ENCODE results near the gene BFSP1. TPM values are rescaled to one million over a fixed set of nuclear protein-coding genes. Genes with fewer than 3 reads are reported as not detected.
A peak's percentile ranks its signal among the peaks of the same experiment; 100 is the strongest.

BFSP1 gene
- total RNA-seq, 1 donor from 2014 or later, result 4.2 TPM

GRCh38 chr20:17545127-17545526 lies 13.9 kb upstream of the BFSP1 start:
- Histone ChIP-seq H3K4me2 (ENCODE audit: low read length) (no peak overlapping the region), H3K27me3 (ENCODE audit: insufficient read depth, low read length) (no peaks in the 10 kb centered on the region), H3K9ac (ENCODE audit: low read length) (no peak overlapping the region), H3K4me1 (ENCODE audit: insufficient read depth, low read length) (peaks cover 26% of the 10 kb centered on the region), H3K9me3 (ENCODE audit: insufficient read depth, low read depth, low read length) (no peaks in the 10 kb centered on the region), H3K79me2 (ENCODE audit: insufficient read depth, low read length) (no peaks in the 10 kb centered on the region), H2AFZ (ENCODE audit: low read depth, low read length) (no peak overlapping the region), H4K20me1 (ENCODE audit: insufficient read depth, low read length) (no peaks in the 10 kb centered on the region), H3K4me3 (ENCODE audit: insufficient read depth, low read depth, low read length) (no peak overlapping the region), H3K36me3 (ENCODE audit: insufficient read depth, low read length) (no peaks in the 10 kb centered on the region), H3K27ac (ENCODE audit: low read depth, low read length) (no peak overlapping the region)
- Mint-ChIP-seq H3K9me3 (ENCODE audit: unreplicated experiment) (no peaks in the 10 kb centered on the region), H3K4me3 (ENCODE audit: unreplicated experiment) (no peak overlapping the region), H3K4me1 (ENCODE audit: low read depth, unreplicated experiment) (peaks cover 2% of the 10 kb centered on the region), H3K36me3 (ENCODE audit: low read depth, unreplicated experiment) (no peaks in the 10 kb centered on the region), H3K27me3 (ENCODE audit: low read depth, unreplicated experiment) (no peaks in the 10 kb centered on the region), H3K27ac (ENCODE audit: unreplicated experiment) (no peak overlapping the region)
- TF ChIP-seq CTCF (IDR thresholded peaks at IDR 0.05; ENCODE audit: insufficient read depth, low read depth, low read length) (no peak), EZH2 (IDR thresholded peaks at IDR 0.05; ENCODE audit: insufficient read depth, low read length) (no peak)
- FAIRE-seq (no peak), DNase-seq (ENCODE audit: low read depth) (no peak)

DNA sequence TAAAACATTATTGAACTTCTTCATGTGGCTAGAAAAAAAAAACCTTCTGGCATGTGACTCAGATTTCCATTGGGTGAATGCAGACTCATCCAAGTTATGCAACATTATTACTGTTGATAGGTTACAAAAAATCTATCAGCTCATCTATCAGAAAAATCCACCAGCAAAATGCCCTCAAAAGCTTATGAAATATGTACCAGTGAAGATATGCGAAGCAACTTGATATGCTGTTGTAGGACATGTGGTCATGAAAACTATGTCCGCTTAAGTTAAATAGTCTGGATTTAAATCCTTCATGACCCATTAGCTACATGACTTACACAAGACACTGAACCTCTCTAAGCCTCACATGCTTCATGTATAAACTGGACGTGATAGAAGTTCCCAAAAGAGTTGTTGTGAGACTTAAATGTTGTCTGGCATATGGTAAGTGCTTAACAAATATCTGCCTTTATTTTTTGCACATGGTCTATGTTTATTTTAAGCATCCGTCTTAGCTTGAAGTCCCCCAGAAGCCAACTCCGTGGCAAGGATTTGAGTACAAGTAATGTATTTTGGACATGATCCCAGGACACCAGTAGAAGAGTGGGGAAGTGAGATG lies 12.5 kb upstream of the BFSP1 start:
- peak overlapping the region; percentile 3 for H3K4me3 ChIP-seq (ENCODE audit: insufficient read depth, low read depth, low read length)
- Mint-ChIP-seq H3K27me3 (ENCODE audit: low read depth, unreplicated experiment) (no peaks in the 10 kb centered on the region), H3K4me1 (ENCODE audit: low read depth, unreplicated experiment) (peaks cover 2% of the 10 kb centered on the region), H3K27ac (ENCODE audit: unreplicated experiment) (peak overlapping the region; percentile 29), H3K36me3 (ENCODE audit: low read depth, unreplicated experiment) (no peaks in the 10 kb centered on the region), H3K4me3 (ENCODE audit: unreplicated experiment) (no peak overlapping the region), H3K9me3 (ENCODE audit: unreplicated experiment) (no peaks in the 10 kb centered on the region)
- H3K27ac ChIP-seq (ENCODE audit: low read depth, low read length), result peak overlapping the region; percentile 91
- no peaks in the 10 kb centered on the region for H3K27me3 ChIP-seq (ENCODE audit: insufficient read depth, low read length)
- H4K20me1 ChIP-seq (ENCODE audit: insufficient read depth, low read length), result no peaks in the 10 kb centered on the region
- H3K9ac ChIP-seq (ENCODE audit: low read length), result peak overlapping the region; percentile 65
- H2AFZ ChIP-seq (ENCODE audit: low read depth, low read length), result no peak overlapping the region
- no peak for TF ChIP-seq CTCF (IDR thresholded peaks at IDR 0.05; ENCODE audit: insufficient read depth, low read depth, low read length)
- TF ChIP-seq EZH2 (IDR thresholded peaks at IDR 0.05; ENCODE audit: insufficient read depth, low read length), result no peak
- H3K9me3 ChIP-seq (ENCODE audit: insufficient read depth, low read depth, low read length), result no peaks in the 10 kb centered on the region
- FAIRE-seq (peak; percentile 64), DNase-seq (ENCODE audit: low read depth) (peak; percentile 72)
- H3K4me1 ChIP-seq (ENCODE audit: insufficient read depth, low read length), result peaks cover 26% of the 10 kb centered on the region
- H3K79me2 ChIP-seq (ENCODE audit: insufficient read depth, low read length), result no peaks in the 10 kb centered on the region
- H3K36me3 ChIP-seq (ENCODE audit: insufficient read depth, low read length), result no peaks in the 10 kb centered on the region
- peak overlapping the region; percentile 63 for H3K4me2 ChIP-seq (ENCODE audit: low read length)

DNA sequence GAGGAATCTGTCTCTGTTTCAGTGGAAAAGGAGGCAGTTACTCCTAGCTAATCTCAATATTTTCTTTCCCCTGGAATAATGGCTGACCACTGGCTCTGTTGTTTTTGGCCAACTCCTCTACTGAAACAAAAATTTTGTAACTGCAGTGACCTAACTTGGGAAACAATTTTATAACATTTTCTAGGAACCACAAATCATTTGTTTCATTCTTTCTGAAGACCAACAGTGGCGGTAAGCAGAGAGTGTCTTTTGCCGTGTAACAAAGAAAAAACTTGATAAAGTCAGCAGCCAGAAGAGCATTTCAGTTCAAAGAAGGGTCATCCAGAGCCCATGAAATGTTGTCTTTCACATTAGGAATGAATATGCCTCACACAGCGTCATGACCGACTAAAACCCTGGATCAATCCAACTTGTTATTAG lies 11.8 kb upstream of the BFSP1 start:
- no peaks in the 10 kb centered on the region for H3K9me3 Mint-ChIP-seq (ENCODE audit: unreplicated experiment)
- peaks cover 26% of the 10 kb centered on the region for H3K4me1 ChIP-seq (ENCODE audit: insufficient read depth, low read length)
- DNase-seq (ENCODE audit: low read depth) (peak; percentile 97), FAIRE-seq (peak; percentile 72)
- peak overlapping the region; percentile 3 for H3K4me3 ChIP-seq (ENCODE audit: insufficient read depth, low read depth, low read length)
- H2AFZ ChIP-seq (ENCODE audit: low read depth, low read length), result no peak overlapping the region
- no peaks in the 10 kb centered on the region for H3K36me3 Mint-ChIP-seq (ENCODE audit: low read depth, unreplicated experiment)
- H3K79me2 ChIP-seq (ENCODE audit: insufficient read depth, low read length), result no peaks in the 10 kb centered on the region
- H3K4me1 Mint-ChIP-seq (ENCODE audit: low read depth, unreplicated experiment), result peaks cover 2% of the 10 kb centered on the region
- no peaks in the 10 kb centered on the region for H4K20me1 ChIP-seq (ENCODE audit: insufficient read depth, low read length)
- no peaks in the 10 kb centered on the region for H3K36me3 ChIP-seq (ENCODE audit: insufficient read depth, low read length)
- H3K27ac ChIP-seq (ENCODE audit: low read depth, low read length), result peak overlapping the region; percentile 91
- peak overlapping the region; percentile 29 for H3K27ac Mint-ChIP-seq (ENCODE audit: unreplicated experiment)
- no peak for TF ChIP-seq EZH2 (IDR thresholded peaks at IDR 0.05; ENCODE audit: insufficient read depth, low read length)
- TF ChIP-seq CTCF (IDR thresholded peaks at IDR 0.05; ENCODE audit: insufficient read depth, low read depth, low read length), result no peak
- no peaks in the 10 kb centered on the region for H3K9me3 ChIP-seq (ENCODE audit: insufficient read depth, low read depth, low read length)
- H3K4me3 Mint-ChIP-seq (ENCODE audit: unreplicated experiment), result no peak overlapping the region
- H3K9ac ChIP-seq (ENCODE audit: low read length), result peak overlapping the region; percentile 65
- no peaks in the 10 kb centered on the region for H3K27me3 Mint-ChIP-seq (ENCODE audit: low read depth, unreplicated experiment)
- H3K4me2 ChIP-seq (ENCODE audit: low read length), result peak overlapping the region; percentile 63
- no peaks in the 10 kb centered on the region for H3K27me3 ChIP-seq (ENCODE audit: insufficient read depth, low read length)

All from astrocyte (in vitro differentiated cells and primary cell).